Thyroid gland (tissue), 4 donors: ENCODE measurements around the gene DHRS12. TPM values are rescaled to one million over a fixed set of nuclear protein-coding genes. Genes with fewer than 3 reads are reported as not detected.
A peak's percentile ranks its signal among the peaks of the same experiment; 100 is the strongest.

Source experiments
- DNase-seq, 2 donors: peaks; one replicate each; pipeline ENCODE4 v3.0.0-alpha.2; 2019
- H3K27ac ChIP-seq, 3 donors: fragments of 200-600 bp; sonication (generic); 1 replicate in 2 of 3; 2 replicates in 1 of 3; pipeline ENCODE4 v1.5.1; 2016 to 2019; ENCODE audit warnings: mild to moderate bottlenecking in 1 of 3, moderate library complexity in 1 of 3
- H3K27me3 ChIP-seq: fragments of 200-600 bp; sonication (generic); one replicate; pipeline ENCODE4 v1.5.1; 2019
- H3K36me3 ChIP-seq, 2 donors: fragments of 200-600 bp; sonication (generic); one replicate each; pipeline ENCODE4 v1.5.1; 2016 to 2019
- H3K4me1 ChIP-seq, 2 donors: fragments of 200-600 bp; sonication (generic); one replicate each; pipeline ENCODE4 v1.5.1; 2017 to 2019
- H3K4me3 ChIP-seq, 3 donors: fragments of 200-600 bp; sonication (generic); replicated peaks in 1 of 3; 1 replicate in 2 of 3; 2 replicates in 1 of 3; pipeline ENCODE4 v1.5.1; 2016; ENCODE audit warnings: mild to moderate bottlenecking in 1 of 3
- H3K9me3 ChIP-seq: fragments of 200-600 bp; sonication (generic); one replicate; pipeline ENCODE4 v1.5.1; 2017
- CTCF ChIP-seq, 6 experiments: fragments of 200-600 bp in 3 of 6; fragments of 450-650 bp in 3 of 6; sonication (generic) in 3 of 6; IDR thresholded peaks; one replicate each; pipeline ENCODE4 v1.5.1; 2016 to 2019; ENCODE audit warnings: antibody characterized with exemption in 6 of 6, mild to moderate bottlenecking in 2 of 6, inconsistent platforms in 1 of 6, moderate library complexity in 1 of 6
- POLR2A ChIP-seq, 2 donors: fragments of 450-650 bp; IDR thresholded peaks; one replicate each; pipeline ENCODE4 v1.6.1; 2017; ENCODE audit warnings: antibody characterized with exemption in 2 of 2, mild to moderate bottlenecking in 2 of 2, moderate library complexity in 1 of 2
- WGBS, 2 donors: methylation state at CpG; one replicate each; pipeline ENCODE4 v1.1.5; 2017; 5-methylcytosine and 5-hydroxymethylcytosine counted together
- intact Hi-C: fragments of 100-400 bp; cut with DNase I; formaldehyde crosslinking; loops from one replicate; pipeline ENCODE4 v1.15.1; 2023
- total RNA-seq, 4 donors: library from RNA; depleted of rRNA; stranded (reverse); fragments of >200 nt; gene quantifications; one replicate each; pipeline ENCODE4 v1.2.3, GENCODE V29; 2016

The DHRS12 gene
- total RNA-seq, 4 donors from 2014 or later, result 23.1 to 34.2 (median 27.4) TPM

- intact Hi-C loops, result no loop called here
- Histone ChIP-seq H3K27me3 (no peaks in the 10 kb centered on the region), H3K9me3 (no peaks in the 10 kb centered on the region), H3K36me3 (peaks cover 3 to 14% of the 10 kb centered on the region in 2 donors), H3K4me3 (no peak overlapping the region), H3K27ac (no peak overlapping the region), H3K4me1 (no peaks in the 10 kb centered on the region)
- 92 to 98% methylated on average over 2 of the region's 2 CpGs for WGBS, 2 donors
- no peak for DNase-seq
- no peak for TF ChIP-seq POLR2A (IDR thresholded peaks at IDR 0.05)
- no peak for TF ChIP-seq CTCF (IDR thresholded peaks at IDR 0.05)
These were observed 65.6 kb downstream of the DHRS12 start for GRCh38 chr13:51738226-51738905.

- Histone ChIP-seq H3K36me3 (peaks cover 3 to 14% of the 10 kb centered on the region in 2 donors), H3K9me3 (no peaks in the 10 kb centered on the region), H3K4me3 (no peak overlapping the region), H3K4me1 (no peaks in the 10 kb centered on the region), H3K27ac (no peak overlapping the region), H3K27me3 (no peaks in the 10 kb centered on the region)
- TF ChIP-seq POLR2A (IDR thresholded peaks at IDR 0.05) (no peak), CTCF (IDR thresholded peaks at IDR 0.05) (no peak)
- 86 to 93% methylated on average over 3 of the region's 3 CpGs for WGBS, 2 donors
- no peak for DNase-seq
- intact Hi-C loops, result no loop called here
These were observed 66.4 kb downstream of the DHRS12 start for GRCh38 chr13:51737609-51738008.

- peaks cover 0 to 5% of the 10 kb centered on the region in 2 donors for H3K36me3 ChIP-seq
- H3K27me3 ChIP-seq, result no peaks in the 10 kb centered on the region
- WGBS, 2 donors, result 92 to 93% methylated on average over 2 of the region's 2 CpGs
- intact Hi-C loops, result no loop called here
- no peak for TF ChIP-seq POLR2A (IDR thresholded peaks at IDR 0.05)
- TF ChIP-seq CTCF (IDR thresholded peaks at IDR 0.05), result no peak
- H3K4me1 ChIP-seq, result peaks cover 0 to 7% of the 10 kb centered on the region in 2 donors
- H3K4me3 ChIP-seq, result no peak overlapping the region
- no peaks in the 10 kb centered on the region for H3K9me3 ChIP-seq
- DNase-seq, result no peak
- no peak overlapping the region for H3K27ac ChIP-seq
These were observed 69.2 kb downstream of the DHRS12 start for GRCh38 chr13:51734786-51735185.

GRCh38 chr13:51733374-51734298 is 70.3 kb downstream of the DHRS12 start:
- H3K27ac ChIP-seq, result no peak overlapping the region
- TF ChIP-seq POLR2A (IDR thresholded peaks at IDR 0.05) (no peak), CTCF (IDR thresholded peaks at IDR 0.05) (no peak)
- H3K4me1 ChIP-seq, result peaks cover 0 to 7% of the 10 kb centered on the region in 2 donors
- WGBS, 2 donors, result 80 to 83% methylated on average over 3 of the region's 3 CpGs
- H3K4me3 ChIP-seq, result no peak overlapping the region
- no peaks in the 10 kb centered on the region for H3K9me3 ChIP-seq
- H3K27me3 ChIP-seq, result no peaks in the 10 kb centered on the region
- no peaks in the 10 kb centered on the region for H3K36me3 ChIP-seq
- DNase-seq, result no peak
- intact Hi-C loops, result no loop called here

GRCh38 chr13:51731759-51732158 is 72.2 kb downstream of the DHRS12 start:
- TF ChIP-seq CTCF (IDR thresholded peaks at IDR 0.05) (peak in 3 of 6 experiments; percentile 35 to 54 (median 43)), POLR2A (IDR thresholded peaks at IDR 0.05) (no peak)
- no peak for DNase-seq
- H3K36me3 ChIP-seq, result peaks cover 0 to 4% of the 10 kb centered on the region in 2 donors
- intact Hi-C loops, result no loop called here
- peak overlapping the region in 1 of 3 donors; percentile 20 for H3K27ac ChIP-seq
- peaks cover 0 to 11% of the 10 kb centered on the region in 2 donors for H3K4me1 ChIP-seq
- no peaks in the 10 kb centered on the region for H3K9me3 ChIP-seq
- 70 to 72% methylated on average over 4 of the region's 4 CpGs for WGBS, 2 donors
- H3K27me3 ChIP-seq, result no peaks in the 10 kb centered on the region
- H3K4me3 ChIP-seq, result no peak overlapping the region
